Measurements from ENCODE around the gene LTA.

The LTA gene

DNA sequence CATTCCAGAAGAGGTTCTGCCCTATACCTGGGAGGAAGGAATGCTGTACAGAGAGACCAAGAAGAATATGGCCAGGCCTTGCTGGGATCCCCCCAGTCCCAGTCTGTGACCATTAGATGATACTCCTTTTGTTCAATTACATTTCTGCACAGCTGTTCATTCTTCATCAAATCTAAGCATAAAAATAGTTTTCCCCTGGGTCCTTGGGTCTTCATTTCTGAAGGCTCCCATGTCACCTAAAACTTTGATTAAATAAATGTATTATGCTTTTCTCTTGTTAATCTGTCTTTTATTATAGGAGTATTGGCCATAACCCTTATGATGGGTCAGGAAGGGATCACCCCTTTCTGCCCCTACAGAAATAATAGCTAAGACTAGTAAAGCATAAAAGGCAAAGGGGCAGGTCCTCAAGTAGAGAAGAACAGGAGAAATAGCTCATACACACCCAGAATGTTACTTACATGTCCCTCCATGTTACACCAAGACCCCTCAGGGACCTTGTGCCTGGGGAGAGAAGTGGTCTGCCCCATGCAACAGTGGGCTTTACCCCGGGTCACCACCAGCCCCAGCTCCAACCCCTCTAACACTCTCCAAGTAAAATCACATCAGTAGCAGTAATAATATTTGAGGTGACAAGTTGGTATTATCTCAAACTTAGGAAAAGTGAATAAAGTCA is 2.1 kb upstream of the LTA start:
- FAIRE-seq (no peak), DNase-seq (ENCODE audit: low spot score) (no peak)

DNA sequence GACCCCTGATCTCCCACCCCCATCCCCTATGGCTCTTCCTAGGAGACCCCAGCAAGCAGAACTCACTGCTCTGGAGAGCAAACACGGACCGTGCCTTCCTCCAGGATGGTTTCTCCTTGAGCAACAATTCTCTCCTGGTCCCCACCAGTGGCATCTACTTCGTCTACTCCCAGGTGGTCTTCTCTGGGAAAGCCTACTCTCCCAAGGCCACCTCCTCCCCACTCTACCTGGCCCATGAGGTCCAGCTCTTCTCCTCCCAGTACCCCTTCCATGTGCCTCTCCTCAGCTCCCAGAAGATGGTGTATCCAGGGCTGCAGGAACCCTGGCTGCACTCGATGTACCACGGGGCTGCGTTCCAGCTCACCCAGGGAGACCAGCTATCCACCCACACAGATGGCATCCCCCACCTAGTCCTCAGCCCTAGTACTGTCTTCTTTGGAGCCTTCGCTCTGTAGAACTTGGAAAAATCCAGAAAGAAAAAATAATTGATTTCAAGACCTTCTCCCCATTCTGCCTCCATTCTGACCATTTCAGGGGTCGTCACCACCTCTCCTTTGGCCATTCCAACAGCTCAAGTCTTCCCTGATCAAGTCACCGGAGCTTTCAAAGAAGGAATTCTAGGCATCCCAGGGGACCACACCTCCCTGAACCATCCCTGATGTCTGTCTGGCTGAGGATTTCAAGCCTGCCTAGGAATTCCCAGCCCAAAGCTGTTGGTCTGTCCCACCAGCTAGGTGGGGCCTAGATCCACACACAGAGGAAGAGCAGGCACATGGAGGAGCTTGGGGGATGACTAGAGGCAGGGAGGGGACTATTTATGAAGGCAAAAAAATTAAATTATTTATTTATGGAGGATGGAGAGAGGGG is 1.4 kb downstream of the LTA start:
- FAIRE-seq: no peak

DNA sequence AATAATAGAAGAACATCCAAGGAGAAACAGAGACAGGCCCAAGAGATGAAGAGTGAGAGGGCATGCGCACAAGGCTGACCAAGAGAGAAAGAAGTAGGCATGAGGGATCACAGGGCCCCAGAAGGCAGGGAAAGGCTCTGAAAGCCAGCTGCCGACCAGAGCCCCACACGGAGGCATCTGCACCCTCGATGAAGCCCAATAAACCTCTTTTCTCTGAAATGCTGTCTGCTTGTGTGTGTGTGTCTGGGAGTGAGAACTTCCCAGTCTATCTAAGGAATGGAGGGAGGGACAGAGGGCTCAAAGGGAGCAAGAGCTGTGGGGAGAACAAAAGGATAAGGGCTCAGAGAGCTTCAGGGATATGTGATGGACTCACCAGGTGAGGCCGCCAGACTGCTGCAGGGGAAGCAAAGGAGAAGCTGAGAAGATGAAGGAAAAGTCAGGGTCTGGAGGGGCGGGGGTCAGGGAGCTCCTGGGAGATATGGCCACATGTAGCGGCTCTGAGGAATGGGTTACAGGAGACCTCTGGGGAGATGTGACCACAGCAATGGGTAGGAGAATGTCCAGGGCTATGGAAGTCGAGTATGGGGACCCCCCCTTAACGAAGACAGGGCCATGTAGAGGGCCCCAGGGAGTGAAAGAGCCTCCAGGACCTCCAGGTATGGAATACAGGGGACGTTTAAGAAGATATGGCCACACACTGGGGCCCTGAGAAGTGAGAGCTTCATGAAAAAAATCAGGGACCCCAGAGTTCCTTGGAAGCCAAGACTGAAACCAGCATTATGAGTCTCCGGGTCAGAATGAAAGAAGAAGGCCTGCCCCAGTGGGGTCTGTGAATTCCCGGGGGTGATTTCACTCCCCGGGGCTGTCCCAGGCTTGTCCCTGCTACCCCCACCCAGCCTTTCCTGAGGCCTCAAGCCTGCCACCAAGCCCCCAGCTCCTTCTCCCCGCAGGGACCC is 2.3 kb downstream of the LTA start:
- DNase-seq (ENCODE audit: low spot score) (no peak), FAIRE-seq (no peak)

More for the DNA sequence above, 1.4 kb downstream of the LTA start:
- DNase-seq (ENCODE audit: low spot score): no peak

DNA sequence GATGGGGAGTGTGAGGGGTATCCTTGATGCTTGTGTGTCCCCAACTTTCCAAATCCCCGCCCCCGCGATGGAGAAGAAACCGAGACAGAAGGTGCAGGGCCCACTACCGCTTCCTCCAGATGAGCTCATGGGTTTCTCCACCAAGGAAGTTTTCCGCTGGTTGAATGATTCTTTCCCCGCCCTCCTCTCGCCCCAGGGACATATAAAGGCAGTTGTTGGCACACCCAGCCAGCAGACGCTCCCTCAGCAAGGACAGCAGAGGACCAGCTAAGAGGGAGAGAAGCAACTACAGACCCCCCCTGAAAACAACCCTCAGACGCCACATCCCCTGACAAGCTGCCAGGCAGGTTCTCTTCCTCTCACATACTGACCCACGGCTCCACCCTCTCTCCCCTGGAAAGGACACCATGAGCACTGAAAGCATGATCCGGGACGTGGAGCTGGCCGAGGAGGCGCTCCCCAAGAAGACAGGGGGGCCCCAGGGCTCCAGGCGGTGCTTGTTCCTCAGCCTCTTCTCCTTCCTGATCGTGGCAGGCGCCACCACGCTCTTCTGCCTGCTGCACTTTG is 3.3 kb downstream of the LTA start, which contains the start of gene TNF:
TSS of gene TNF (plus strand) at position 231 of the 567 bp plus-strand sequence. CDS start at position 408, 177 bp downstream.
- no peak for FAIRE-seq

DNA sequence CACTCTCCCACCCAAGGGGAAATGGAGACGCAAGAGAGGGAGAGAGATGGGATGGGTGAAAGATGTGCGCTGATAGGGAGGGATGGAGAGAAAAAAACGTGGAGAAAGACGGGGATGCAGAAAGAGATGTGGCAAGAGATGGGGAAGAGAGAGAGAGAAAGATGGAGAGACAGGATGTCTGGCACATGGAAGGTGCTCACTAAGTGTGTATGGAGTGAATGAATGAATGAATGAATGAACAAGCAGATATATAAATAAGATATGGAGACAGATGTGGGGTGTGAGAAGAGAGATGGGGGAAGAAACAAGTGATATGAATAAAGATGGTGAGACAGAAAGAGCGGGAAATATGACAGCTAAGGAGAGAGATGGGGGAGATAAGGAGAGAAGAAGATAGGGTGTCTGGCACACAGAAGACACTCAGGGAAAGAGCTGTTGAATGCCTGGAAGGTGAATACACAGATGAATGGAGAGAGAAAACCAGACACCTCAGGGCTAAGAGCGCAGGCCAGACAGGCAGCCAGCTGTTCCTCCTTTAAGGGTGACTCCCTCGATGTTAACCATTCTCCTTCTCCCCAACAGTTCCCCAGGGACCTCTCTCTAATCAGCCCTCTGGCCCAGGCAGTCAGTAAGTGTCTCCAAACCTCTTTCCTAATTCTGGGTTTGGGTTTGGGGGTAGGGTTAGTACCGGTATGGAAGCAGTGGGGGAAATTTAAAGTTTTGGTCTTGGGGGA is 4.0 kb downstream of the LTA start:
- DNase-seq (ENCODE audit: low spot score) (no peak), FAIRE-seq (no peak)

More for the DNA sequence above, 3.3 kb downstream of the LTA start, which contains the start of gene TNF:
- DNase-seq (ENCODE audit: low spot score): no peak

DNA sequence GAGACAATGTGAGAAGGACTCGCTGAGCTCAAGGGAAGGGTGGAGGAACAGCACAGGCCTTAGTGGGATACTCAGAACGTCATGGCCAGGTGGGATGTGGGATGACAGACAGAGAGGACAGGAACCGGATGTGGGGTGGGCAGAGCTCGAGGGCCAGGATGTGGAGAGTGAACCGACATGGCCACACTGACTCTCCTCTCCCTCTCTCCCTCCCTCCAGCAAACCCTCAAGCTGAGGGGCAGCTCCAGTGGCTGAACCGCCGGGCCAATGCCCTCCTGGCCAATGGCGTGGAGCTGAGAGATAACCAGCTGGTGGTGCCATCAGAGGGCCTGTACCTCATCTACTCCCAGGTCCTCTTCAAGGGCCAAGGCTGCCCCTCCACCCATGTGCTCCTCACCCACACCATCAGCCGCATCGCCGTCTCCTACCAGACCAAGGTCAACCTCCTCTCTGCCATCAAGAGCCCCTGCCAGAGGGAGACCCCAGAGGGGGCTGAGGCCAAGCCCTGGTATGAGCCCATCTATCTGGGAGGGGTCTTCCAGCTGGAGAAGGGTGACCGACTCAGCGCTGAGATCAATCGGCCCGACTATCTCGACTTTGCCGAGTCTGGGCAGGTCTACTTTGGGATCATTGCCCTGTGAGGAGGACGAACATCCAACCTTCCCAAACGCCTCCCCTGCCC is 4.9 kb downstream of the LTA start:
- DNase-seq (ENCODE audit: low spot score): no peak
- no peak for FAIRE-seq

DNA sequence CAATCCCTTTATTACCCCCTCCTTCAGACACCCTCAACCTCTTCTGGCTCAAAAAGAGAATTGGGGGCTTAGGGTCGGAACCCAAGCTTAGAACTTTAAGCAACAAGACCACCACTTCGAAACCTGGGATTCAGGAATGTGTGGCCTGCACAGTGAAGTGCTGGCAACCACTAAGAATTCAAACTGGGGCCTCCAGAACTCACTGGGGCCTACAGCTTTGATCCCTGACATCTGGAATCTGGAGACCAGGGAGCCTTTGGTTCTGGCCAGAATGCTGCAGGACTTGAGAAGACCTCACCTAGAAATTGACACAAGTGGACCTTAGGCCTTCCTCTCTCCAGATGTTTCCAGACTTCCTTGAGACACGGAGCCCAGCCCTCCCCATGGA is 5.5 kb downstream of the LTA start:
- FAIRE-seq: no peak
- no peak for DNase-seq (ENCODE audit: low spot score)

DNA sequence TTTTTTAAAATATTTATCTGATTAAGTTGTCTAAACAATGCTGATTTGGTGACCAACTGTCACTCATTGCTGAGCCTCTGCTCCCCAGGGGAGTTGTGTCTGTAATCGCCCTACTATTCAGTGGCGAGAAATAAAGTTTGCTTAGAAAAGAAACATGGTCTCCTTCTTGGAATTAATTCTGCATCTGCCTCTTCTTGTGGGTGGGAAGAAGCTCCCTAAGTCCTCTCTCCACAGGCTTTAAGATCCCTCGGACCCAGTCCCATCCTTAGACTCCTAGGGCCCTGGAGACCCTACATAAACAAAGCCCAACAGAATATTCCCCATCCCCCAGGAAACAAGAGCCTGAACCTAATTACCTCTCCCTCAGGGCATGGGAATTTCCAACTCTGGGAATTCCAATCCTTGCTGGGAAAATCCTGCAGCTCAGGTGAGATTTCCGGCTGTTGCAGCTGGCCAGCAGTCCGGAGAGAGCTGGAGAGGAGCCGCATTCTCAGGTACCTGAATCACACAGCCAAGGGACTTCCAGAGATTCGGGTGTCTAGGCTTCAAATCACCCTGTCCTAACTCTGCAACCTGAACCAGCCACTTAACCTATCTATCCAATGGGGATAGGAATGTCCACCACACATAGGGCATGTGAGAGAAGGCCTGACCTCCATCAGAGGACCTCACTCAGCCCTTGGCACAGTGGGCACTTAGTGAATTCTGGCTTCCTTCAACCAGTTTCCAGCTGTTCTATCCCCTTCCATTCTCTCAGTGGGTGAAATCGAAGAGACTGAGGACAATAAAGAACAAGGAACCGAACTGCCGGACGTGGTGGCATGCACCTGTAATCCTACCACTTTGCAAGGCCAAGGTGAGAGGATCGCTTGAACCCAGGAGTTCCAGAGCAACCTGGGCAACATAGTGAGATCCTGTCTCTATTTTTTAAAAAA is 6.4 kb downstream of the LTA start:
- no peak for DNase-seq (ENCODE audit: low spot score)

DNA sequence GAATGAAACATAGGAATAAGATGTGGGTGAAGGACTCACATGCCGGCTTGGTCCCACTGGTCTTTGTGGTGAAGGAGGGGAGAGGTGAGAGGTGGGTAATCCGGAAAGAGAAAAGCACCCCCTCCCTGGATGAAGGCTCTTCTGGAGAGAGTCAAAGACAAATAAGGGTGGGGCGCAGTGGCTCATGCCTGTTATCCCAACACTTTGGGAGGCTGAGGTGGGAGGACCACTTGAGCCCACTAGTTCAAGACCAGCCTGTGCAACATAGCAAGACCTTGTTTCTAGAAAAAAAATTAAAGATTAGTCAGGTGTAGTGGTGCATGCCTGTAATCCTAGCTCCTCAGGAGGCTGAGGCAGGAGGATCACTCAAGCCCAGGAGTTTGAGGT is 7.0 kb downstream of the LTA start:
- no peak for FAIRE-seq
- no peak for DNase-seq (ENCODE audit: low spot score)

More for the DNA sequence above, 6.4 kb downstream of the LTA start:
- no peak for FAIRE-seq

DNA sequence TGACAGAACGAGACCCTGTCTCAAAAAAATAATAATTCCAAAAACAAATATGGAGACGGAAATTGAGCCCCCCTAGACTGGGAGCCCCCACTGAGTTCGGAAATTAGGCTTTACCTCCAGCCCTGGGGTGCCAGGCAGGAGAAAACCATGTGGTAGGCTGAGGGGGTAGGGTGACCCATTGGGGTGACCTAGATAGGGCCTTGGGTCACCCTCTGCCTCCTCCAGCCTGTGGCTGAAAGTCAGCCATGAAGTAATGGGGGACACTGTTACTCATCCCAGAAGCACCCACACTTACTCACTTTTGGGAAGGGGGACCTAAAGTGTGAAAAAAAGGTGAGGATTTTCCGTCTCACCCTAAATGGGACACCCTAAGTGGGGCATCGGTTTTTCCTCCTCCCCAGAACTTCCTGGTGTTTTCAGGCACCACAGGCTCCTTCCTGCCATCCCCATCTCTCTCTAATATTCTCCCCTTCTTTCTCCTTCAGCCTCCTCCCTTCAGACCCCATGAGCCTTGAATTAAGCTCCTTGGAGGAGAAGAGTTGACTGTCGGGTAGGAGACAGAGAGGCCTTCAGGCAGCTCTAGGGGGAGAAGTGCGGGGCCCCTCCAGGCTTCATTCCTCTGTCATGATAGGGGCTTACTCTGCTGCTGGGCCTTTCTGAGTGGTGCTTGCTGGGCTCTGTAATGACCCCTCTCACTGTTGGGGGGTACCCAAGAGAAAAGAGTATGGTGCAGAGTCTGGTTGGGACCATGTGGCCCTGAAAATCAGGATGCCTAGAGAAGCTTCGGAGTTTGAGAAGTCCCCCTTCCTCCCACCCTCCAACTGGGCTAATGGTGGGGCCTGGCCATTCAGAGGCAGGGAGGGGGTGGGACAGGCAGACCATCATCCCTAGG is 7.7 kb downstream of the LTA start:
- FAIRE-seq (no peak), DNase-seq (ENCODE audit: low spot score) (no peak)

DNA sequence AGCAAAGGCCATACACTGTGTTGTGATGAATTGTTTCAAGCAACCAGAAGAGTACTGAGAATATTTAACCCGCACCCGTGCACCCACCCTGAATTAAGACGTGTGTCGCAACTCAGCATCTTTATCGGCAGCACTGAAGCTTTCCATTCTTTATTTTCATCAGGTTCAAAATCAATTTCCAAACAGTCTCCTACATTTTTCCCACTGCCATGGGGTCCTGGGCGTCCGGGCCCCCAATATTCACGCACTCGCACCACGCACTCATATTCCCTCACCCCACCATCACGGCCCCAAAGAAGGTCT is 8.3 kb downstream of the LTA start:
- FAIRE-seq: no peak

DNA sequence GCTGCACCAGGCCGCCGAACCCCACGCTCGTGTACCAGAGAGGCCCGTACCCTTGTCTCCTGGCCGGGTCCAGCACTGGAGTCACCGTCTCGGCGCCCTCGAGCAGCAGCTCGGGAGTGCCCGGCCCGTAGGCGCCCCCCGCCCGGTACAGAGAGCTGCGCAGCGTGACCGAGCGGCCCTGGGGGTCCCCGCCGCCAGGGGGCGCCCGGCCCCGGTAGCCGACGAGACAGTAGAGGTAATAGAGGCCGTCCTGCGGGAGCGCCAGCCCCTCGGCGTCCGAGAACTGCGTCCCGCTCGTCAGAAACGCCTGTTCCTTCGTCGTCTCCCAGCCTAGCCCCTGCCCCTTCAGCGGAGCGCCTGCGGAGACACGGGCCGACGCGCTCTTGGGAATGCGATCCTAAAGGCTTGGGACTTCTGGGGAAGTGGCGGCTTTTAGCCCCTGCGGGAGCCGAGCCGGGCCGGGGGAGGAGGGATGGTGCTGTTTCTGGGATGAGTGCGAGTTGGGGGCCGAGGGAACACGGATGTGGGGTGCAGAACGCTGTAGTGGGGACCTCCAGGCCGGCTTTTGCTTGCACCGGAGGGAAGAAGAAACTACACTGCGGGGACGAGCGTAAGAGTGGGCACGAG is 8.8 kb downstream of the LTA start:
- no peak for FAIRE-seq
- peak; percentile 92 for DNase-seq (ENCODE audit: low spot score)

More for the DNA sequence above, 8.3 kb downstream of the LTA start:
- DNase-seq (ENCODE audit: low spot score): no peak

DNA sequence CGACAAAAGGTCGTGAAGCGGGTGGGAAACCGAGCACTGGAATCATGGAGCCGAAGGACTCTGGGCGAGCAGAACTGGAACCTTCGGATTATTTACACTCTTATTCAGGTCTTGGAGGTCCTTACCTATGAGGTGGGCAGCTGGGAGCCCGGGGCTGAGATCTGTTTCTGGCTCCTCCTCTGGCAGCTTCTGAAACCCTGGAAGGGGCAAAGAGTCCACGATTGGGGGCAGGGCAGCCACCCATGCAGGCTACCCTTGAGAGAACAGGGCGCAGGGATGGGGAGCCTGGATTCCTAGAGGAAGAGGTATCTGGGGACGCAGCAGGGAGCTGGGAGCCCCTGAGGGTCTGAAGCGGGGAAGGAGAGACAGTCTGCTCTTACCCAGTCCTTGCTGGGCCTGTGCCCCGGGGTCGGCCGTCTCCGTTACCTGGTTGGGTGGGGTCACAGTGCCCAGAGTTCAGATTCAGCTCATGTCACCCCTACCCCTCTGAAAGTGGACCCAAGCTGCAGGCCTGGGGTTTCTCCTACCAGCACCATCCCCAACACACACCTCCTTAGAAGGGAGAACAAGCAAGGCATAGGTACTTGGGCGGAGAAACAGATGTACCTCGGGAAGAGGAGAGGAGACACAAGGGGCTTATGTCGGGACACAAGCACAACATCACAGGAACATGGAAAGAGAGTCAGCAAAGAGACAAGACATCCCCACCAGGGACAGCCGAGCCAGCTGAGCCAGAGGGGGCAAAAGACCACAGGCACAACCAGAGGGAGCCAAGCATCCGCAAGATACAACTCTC is 9.5 kb downstream of the LTA start:
- FAIRE-seq (no peak), DNase-seq (ENCODE audit: low spot score) (no peak)

DNA sequence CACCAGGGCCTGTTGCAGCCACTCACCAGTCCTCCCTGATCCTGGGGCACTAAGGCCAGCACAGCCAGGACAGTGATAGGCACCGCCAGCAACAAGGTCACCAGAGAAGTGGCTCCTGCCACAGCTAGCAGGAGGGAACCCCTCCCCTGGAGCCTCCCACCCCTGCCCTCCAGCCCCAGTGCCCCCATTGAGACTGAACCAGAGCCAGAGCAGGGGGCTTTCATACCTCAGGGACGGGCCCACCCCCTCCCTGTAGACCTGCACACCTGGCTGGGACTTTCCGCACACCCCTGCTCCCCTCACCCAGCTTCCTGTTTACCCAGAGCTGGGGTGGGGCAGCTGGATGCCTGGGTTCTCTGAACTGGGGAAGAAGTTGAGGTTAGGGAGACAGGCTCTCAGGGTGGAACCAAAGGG is 10.1 kb downstream of the LTA start, which contains the start of gene LTB:
TSS of gene LTB (minus strand) at position 195 of the 414 bp plus-strand sequence. CDS start at position 188, 7 bp downstream.
- DNase-seq (ENCODE audit: low spot score) (no peak), FAIRE-seq (no peak)

DNA sequence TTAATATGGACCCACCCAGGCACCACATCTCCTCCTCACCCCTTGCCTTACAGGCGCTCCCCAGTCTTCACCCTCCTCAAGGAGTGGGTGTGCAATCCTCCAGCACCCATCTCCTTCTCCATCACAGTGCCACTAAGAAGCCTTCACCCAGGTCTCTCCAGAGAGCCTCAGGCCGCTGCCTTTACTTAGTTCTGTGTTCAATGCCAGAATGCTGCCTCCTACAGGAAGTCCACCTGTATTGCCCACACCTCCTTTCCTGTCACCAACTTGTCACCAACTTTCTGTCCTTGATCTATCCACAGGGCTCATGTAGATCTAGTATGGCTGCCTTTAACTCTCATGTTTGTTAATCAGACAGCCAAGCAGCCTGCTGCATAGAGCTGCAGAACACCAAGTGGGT is 13.4 kb downstream of the LTA start:
- no peak for FAIRE-seq
- no peak for DNase-seq (ENCODE audit: low spot score)

DNA sequence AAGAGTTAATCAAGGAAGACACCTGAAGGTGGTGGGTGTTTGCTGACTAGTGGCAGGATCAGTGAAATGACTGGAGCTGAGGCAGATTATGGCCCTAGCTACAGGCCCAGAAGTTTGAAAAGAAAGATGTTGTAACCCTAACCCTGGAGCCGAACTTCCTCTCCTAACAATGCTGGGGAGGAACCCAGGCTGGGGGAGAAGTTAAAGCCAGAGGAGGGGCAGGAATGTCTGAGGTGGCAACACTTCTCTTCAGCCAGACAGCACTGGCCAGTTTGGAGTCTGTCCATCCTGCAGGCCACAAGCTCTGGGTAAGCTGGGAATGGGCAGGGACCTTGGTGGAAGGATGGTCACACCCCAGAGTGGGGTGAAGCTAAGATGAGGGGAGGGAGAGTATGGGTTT is 13.9 kb downstream of the LTA start, which contains the start of gene LST1:
TSS of gene LST1 (plus strand) at position 270 of the 400 bp plus-strand sequence. CDS start 1,023 bp downstream, outside the sequence.
- no peak for DNase-seq (ENCODE audit: low spot score)
- FAIRE-seq: no peak
